GM23338 (cell line): ENCODE measurements around the gene AHNAK. TPM values are rescaled to one million over a fixed set of nuclear protein-coding genes. Genes with fewer than 3 reads are reported as not detected.
A peak's percentile ranks its signal among the peaks of the same experiment; 100 is the strongest.

Experiments used
- ATAC-seq: fragments of 200-7000 bp; cut with Tn5 transposase; 3 replicates; pipeline ENCODE4 v1.9.1; 2020
- DNase-seq: peaks from one replicate; pipeline ENCODE4 v3.0.0-alpha.2; 2015; ENCODE audit warnings: low spot score
- H2AFZ ChIP-seq: fragments of 200-600 bp; sonication (generic); 2 replicates; pipeline ENCODE4 v1.8.0; 2016; ENCODE audit warnings: antibody characterized with exemption, mild to moderate bottlenecking, moderate library complexity
- H3F3A ChIP-seq: fragments of 200-600 bp; sonication (generic); replicated peaks from 2 replicates; pipeline ENCODE4 v1.8.0; 2017; ENCODE audit warnings: antibody characterized with exemption, mixed run types, low read depth
- H3K27ac ChIP-seq: fragments of 200-600 bp; sonication (generic); 2 replicates; pipeline ENCODE4 v1.6.1; 2016; ENCODE audit warnings: low read depth
- H3K27me3 ChIP-seq: fragments of 200-600 bp; sonication (generic); 2 replicates; pipeline ENCODE4 v1.8.0; 2016; ENCODE audit warnings: mild to moderate bottlenecking, mixed run types, moderate library complexity; ENCODE audit not compliant: insufficient read depth
- H3K36me3 ChIP-seq: fragments of 200-600 bp; sonication (generic); 2 replicates; pipeline ENCODE4 v1.8.0; 2016; ENCODE audit warnings: mild to moderate bottlenecking; ENCODE audit not compliant: insufficient read depth
- H3K4me1 ChIP-seq: fragments of 200-600 bp; sonication (generic); 2 replicates; pipeline ENCODE4 v1.8.0; 2016; ENCODE audit warnings: mild to moderate bottlenecking, moderate library complexity; ENCODE audit not compliant: insufficient read depth
- H3K4me2 ChIP-seq: fragments of 200-600 bp; sonication (generic); 2 replicates; pipeline ENCODE4 v1.7.1; 2017; ENCODE audit warnings: mixed run types
- H3K4me3 ChIP-seq: fragments of 200-600 bp; sonication (generic); 2 replicates; pipeline ENCODE4 v1.6.1; 2016; ENCODE audit warnings: mixed run types
- H3K79me2 ChIP-seq: fragments of 200-600 bp; sonication (generic); replicated peaks from 2 replicates; pipeline ENCODE4 v1.8.0; 2017; ENCODE audit warnings: mild to moderate bottlenecking; ENCODE audit not compliant: insufficient read depth
- H3K9me2 ChIP-seq: fragments of 200-600 bp; sonication (generic); 2 replicates; pipeline ENCODE4 v1.8.0; 2017; ENCODE audit not compliant: insufficient read depth
- H4K20me1 ChIP-seq: fragments of 200-600 bp; sonication (generic); replicated peaks from 2 replicates; pipeline ENCODE4 v1.8.0; 2017; ENCODE audit warnings: mild to moderate bottlenecking; ENCODE audit not compliant: insufficient read depth
- H3K27ac Mint-ChIP-seq: 2 replicates; pipeline ENCODE4 v1.8.0; 2020; ENCODE audit warnings: inconsistent platforms, mild to moderate bottlenecking, moderate library complexity, mixed read lengths
- H3K27me3 Mint-ChIP-seq: 3 replicates; pipeline ENCODE4 v1.8.0; 2022; ENCODE audit warnings: low read depth, mild to moderate bottlenecking, moderate library complexity, mixed read lengths, inconsistent platforms; ENCODE audit not compliant: insufficient read depth, poor library complexity
- H3K36me3 Mint-ChIP-seq: 3 replicates; pipeline ENCODE4 v1.8.0; 2021; ENCODE audit warnings: low read depth, mild to moderate bottlenecking, inconsistent platforms, moderate library complexity, mixed read lengths
- H3K4me1 Mint-ChIP-seq: 3 replicates; pipeline ENCODE4 v1.8.0; 2020; ENCODE audit warnings: mild to moderate bottlenecking, inconsistent platforms, mixed read lengths
- H3K4me3 Mint-ChIP-seq: 3 replicates; pipeline ENCODE4 v1.8.0; 2021; ENCODE audit warnings: moderate library complexity, mild to moderate bottlenecking, inconsistent platforms, mixed read lengths
- H3K9me3 Mint-ChIP-seq: 3 replicates; pipeline ENCODE4 v1.8.0; 2020; ENCODE audit warnings: moderate library complexity, mild to moderate bottlenecking, inconsistent platforms, mixed read lengths
- CREB1 ChIP-seq: fragments of 250-450 bp; sonication (Bioruptor Pico); IDR thresholded peaks from 2 replicates; pipeline ENCODE4 v1.5.0; 2020; ENCODE audit warnings: low read depth, mild to moderate bottlenecking, moderate library complexity
- EZH2 ChIP-seq: fragments of 200-600 bp; sonication (generic); IDR thresholded peaks from one replicate; pipeline ENCODE4 v1.8.0; 2017; ENCODE audit warnings: antibody characterized with exemption, mild to moderate bottlenecking, low read depth; ENCODE audit not compliant: unreplicated experiment
- EZH2phosphoT487 ChIP-seq: fragments of 200-600 bp; sonication (generic); IDR thresholded peaks from one replicate; pipeline ENCODE4 v1.8.1; 2018; ENCODE audit warnings: antibody characterized with exemption; ENCODE audit not compliant: unreplicated experiment
- JUNB ChIP-seq: IDR thresholded peaks from one replicate; pipeline ENCODE4 v1.6.1; 2016; ENCODE audit warnings: antibody characterized with exemption; ENCODE audit not compliant: unreplicated experiment
- NANOG ChIP-seq: IDR thresholded peaks from 2 replicates; pipeline ENCODE4 v1.6.1; 2016; ENCODE audit warnings: antibody characterized with exemption, borderline replicate concordance
- POLR2AphosphoS5 ChIP-seq: IDR thresholded peaks from 2 replicates; pipeline ENCODE4 v1.6.1; 2016; ENCODE audit warnings: antibody characterized with exemption, low read depth
- STAT1 ChIP-seq: IDR thresholded peaks from one replicate; pipeline ENCODE4 v1.6.1; 2016; ENCODE audit warnings: antibody characterized with exemption; ENCODE audit not compliant: unreplicated experiment
- ZNF114 ChIP-seq: fragments of 250-450 bp; sonication (Bioruptor Pico); IDR thresholded peaks from 2 replicates; pipeline ENCODE4 v1.5.0; 2020; ENCODE audit warnings: mild to moderate bottlenecking, moderate library complexity
- ZNF331 ChIP-seq: fragments of 250-450 bp; sonication (Bioruptor Pico); IDR thresholded peaks from 2 replicates; pipeline ENCODE4 v1.5.0; 2020; ENCODE audit warnings: low read depth, mild to moderate bottlenecking, moderate library complexity
- polyA plus RNA-seq: library from polyadenylated mRNA; unstranded; fragments of >200 nt; fragmentation: Nextera tagmentation; extraction: Ambion mirVana; gene quantifications from 2 replicates; pipeline ENCODE4 v1.2.1, GENCODE V29; 2016
- total RNA-seq: library from RNA; depleted of rRNA; stranded (reverse); fragments of >200 nt; shearing (Covaris generic); gene quantifications from 2 replicates; pipeline ENCODE4 v1.2.3, GENCODE V29; 2014
- TF ChIP-seq, protein P1 (sequence below): IDR thresholded peaks from one replicate; pipeline ENCODE4 v1.6.1; 2018; ENCODE audit warnings: antibody characterized with exemption; ENCODE audit not compliant: unreplicated experiment
- TF ChIP-seq, protein P2 (sequence below), 2 experiments: fragments of 200-600 bp in 1 of 2; sonication (generic) in 1 of 2; conservative IDR thresholded peaks; 2 replicates each; pipeline versions ENCODE4 v1.5.1 to v1.6.1; 2016 to 2017; ENCODE audit warnings: antibody characterized with exemption in 2 of 2, low read depth in 2 of 2, mild to moderate bottlenecking in 2 of 2, moderate library complexity in 1 of 2
- TF ChIP-seq, protein P3 (sequence below): IDR thresholded peaks from 2 replicates; pipeline ENCODE4 v1.6.1; 2016; ENCODE audit warnings: antibody characterized with exemption
- TF ChIP-seq, protein P4 (sequence below): fragments of 250-450 bp; sonication (Bioruptor Pico); IDR thresholded peaks from 2 replicates; pipeline ENCODE4 v1.5.0; 2020; ENCODE audit warnings: mild to moderate bottlenecking, moderate library complexity

AHNAK gene
- total and polyA plus RNA-seq, 2 experiments from 2014 or later, result 0.91 to 2.1 TPM

DNA sequence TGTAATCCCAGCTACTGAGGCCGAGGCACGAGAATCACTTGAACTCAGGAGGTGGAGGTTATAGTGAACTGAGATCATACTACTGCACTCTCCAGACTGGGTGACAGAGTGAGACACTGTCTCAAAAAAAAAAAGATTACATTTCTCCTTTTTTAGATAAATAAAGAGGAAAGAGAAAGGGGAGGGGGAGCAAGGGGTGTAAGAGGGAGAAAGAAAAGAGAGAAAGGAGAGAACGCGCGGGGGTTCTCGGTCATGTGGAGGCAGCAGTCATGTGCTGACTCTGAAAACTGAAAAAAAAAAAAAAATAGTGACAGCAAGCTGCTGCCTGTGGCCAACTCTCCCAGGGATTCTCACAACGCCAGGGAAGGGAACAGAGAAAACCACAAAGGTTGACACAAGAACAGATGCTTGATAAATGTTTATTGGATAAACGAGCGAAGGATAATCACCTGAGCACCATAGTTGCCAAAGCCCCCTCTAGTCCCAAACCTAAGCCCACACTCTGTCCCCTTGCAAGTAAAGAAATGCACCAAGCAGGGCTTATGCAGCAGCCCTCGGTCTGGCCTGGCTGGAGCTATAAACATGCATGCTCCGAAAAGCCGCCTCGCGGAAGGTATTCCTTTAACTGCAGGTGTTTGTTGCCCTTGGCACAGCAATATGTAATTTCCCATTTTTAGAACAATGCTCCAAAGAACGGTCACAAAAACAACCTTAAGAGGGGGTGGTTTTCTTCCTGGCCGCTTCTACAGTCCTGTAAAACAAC lies 113.3 kb downstream of the AHNAK start:
- no peak for ATAC-seq
- Mint-ChIP-seq H3K27me3 (peaks cover 9% of the 10 kb centered on the region), H3K4me3 (no peak overlapping the region), H3K9me3 (peaks cover 3% of the 10 kb centered on the region; the same call in 1 of the 3 replicates), H3K36me3 (no peaks in the 10 kb centered on the region; the same call in 2 of the 3 replicates), H3K4me1 (peaks cover 7% of the 10 kb centered on the region; the same call in 1 of the 3 replicates), H3K27ac (no peak overlapping the region)
- H3K27me3 ChIP-seq, result no peaks in the 10 kb centered on the region
- no peak for DNase-seq
- H3K79me2 ChIP-seq, result no peaks in the 10 kb centered on the region
- no peaks in the 10 kb centered on the region for H3K9me2 ChIP-seq
- no peak overlapping the region for H3K27ac ChIP-seq
- no peaks in the 10 kb centered on the region for H3K36me3 ChIP-seq
- H2AFZ ChIP-seq, result 0 out of 2 replicates have a peak overlapping the region, but pooled peaks have one; percentile 32
- H3K4me1 ChIP-seq, result no peaks in the 10 kb centered on the region
- TF ChIP-seq, protein P1, sequence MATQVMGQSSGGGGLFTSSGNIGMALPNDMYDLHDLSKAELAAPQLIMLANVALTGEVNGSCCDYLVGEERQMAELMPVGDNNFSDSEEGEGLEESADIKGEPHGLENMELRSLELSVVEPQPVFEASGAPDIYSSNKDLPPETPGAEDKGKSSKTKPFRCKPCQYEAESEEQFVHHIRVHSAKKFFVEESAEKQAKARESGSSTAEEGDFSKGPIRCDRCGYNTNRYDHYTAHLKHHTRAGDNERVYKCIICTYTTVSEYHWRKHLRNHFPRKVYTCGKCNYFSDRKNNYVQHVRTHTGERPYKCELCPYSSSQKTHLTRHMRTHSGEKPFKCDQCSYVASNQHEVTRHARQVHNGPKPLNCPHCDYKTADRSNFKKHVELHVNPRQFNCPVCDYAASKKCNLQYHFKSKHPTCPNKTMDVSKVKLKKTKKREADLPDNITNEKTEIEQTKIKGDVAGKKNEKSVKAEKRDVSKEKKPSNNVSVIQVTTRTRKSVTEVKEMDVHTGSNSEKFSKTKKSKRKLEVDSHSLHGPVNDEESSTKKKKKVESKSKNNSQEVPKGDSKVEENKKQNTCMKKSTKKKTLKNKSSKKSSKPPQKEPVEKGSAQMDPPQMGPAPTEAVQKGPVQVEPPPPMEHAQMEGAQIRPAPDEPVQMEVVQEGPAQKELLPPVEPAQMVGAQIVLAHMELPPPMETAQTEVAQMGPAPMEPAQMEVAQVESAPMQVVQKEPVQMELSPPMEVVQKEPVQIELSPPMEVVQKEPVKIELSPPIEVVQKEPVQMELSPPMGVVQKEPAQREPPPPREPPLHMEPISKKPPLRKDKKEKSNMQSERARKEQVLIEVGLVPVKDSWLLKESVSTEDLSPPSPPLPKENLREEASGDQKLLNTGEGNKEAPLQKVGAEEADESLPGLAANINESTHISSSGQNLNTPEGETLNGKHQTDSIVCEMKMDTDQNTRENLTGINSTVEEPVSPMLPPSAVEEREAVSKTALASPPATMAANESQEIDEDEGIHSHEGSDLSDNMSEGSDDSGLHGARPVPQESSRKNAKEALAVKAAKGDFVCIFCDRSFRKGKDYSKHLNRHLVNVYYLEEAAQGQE, result no peak
- TF ChIP-seq ZNF114 (CRISPR knock-in tag), result no peak
- TF ChIP-seq ZNF331 (CRISPR knock-in tag), result no peak
- TF ChIP-seq, protein P2, sequence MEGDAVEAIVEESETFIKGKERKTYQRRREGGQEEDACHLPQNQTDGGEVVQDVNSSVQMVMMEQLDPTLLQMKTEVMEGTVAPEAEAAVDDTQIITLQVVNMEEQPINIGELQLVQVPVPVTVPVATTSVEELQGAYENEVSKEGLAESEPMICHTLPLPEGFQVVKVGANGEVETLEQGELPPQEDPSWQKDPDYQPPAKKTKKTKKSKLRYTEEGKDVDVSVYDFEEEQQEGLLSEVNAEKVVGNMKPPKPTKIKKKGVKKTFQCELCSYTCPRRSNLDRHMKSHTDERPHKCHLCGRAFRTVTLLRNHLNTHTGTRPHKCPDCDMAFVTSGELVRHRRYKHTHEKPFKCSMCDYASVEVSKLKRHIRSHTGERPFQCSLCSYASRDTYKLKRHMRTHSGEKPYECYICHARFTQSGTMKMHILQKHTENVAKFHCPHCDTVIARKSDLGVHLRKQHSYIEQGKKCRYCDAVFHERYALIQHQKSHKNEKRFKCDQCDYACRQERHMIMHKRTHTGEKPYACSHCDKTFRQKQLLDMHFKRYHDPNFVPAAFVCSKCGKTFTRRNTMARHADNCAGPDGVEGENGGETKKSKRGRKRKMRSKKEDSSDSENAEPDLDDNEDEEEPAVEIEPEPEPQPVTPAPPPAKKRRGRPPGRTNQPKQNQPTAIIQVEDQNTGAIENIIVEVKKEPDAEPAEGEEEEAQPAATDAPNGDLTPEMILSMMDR (conservative IDR thresholded peaks at IDR 0.05; ENCODE audit: low read depth in 2 of 2), result no peak
- TF ChIP-seq, protein P3, sequence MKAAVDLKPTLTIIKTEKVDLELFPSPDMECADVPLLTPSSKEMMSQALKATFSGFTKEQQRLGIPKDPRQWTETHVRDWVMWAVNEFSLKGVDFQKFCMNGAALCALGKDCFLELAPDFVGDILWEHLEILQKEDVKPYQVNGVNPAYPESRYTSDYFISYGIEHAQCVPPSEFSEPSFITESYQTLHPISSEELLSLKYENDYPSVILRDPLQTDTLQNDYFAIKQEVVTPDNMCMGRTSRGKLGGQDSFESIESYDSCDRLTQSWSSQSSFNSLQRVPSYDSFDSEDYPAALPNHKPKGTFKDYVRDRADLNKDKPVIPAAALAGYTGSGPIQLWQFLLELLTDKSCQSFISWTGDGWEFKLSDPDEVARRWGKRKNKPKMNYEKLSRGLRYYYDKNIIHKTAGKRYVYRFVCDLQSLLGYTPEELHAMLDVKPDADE, result no peak
- no peak for TF ChIP-seq EZH2
- TF ChIP-seq POLR2AphosphoS5, result no peak
- no peak for TF ChIP-seq NANOG
- TF ChIP-seq, protein P4, sequence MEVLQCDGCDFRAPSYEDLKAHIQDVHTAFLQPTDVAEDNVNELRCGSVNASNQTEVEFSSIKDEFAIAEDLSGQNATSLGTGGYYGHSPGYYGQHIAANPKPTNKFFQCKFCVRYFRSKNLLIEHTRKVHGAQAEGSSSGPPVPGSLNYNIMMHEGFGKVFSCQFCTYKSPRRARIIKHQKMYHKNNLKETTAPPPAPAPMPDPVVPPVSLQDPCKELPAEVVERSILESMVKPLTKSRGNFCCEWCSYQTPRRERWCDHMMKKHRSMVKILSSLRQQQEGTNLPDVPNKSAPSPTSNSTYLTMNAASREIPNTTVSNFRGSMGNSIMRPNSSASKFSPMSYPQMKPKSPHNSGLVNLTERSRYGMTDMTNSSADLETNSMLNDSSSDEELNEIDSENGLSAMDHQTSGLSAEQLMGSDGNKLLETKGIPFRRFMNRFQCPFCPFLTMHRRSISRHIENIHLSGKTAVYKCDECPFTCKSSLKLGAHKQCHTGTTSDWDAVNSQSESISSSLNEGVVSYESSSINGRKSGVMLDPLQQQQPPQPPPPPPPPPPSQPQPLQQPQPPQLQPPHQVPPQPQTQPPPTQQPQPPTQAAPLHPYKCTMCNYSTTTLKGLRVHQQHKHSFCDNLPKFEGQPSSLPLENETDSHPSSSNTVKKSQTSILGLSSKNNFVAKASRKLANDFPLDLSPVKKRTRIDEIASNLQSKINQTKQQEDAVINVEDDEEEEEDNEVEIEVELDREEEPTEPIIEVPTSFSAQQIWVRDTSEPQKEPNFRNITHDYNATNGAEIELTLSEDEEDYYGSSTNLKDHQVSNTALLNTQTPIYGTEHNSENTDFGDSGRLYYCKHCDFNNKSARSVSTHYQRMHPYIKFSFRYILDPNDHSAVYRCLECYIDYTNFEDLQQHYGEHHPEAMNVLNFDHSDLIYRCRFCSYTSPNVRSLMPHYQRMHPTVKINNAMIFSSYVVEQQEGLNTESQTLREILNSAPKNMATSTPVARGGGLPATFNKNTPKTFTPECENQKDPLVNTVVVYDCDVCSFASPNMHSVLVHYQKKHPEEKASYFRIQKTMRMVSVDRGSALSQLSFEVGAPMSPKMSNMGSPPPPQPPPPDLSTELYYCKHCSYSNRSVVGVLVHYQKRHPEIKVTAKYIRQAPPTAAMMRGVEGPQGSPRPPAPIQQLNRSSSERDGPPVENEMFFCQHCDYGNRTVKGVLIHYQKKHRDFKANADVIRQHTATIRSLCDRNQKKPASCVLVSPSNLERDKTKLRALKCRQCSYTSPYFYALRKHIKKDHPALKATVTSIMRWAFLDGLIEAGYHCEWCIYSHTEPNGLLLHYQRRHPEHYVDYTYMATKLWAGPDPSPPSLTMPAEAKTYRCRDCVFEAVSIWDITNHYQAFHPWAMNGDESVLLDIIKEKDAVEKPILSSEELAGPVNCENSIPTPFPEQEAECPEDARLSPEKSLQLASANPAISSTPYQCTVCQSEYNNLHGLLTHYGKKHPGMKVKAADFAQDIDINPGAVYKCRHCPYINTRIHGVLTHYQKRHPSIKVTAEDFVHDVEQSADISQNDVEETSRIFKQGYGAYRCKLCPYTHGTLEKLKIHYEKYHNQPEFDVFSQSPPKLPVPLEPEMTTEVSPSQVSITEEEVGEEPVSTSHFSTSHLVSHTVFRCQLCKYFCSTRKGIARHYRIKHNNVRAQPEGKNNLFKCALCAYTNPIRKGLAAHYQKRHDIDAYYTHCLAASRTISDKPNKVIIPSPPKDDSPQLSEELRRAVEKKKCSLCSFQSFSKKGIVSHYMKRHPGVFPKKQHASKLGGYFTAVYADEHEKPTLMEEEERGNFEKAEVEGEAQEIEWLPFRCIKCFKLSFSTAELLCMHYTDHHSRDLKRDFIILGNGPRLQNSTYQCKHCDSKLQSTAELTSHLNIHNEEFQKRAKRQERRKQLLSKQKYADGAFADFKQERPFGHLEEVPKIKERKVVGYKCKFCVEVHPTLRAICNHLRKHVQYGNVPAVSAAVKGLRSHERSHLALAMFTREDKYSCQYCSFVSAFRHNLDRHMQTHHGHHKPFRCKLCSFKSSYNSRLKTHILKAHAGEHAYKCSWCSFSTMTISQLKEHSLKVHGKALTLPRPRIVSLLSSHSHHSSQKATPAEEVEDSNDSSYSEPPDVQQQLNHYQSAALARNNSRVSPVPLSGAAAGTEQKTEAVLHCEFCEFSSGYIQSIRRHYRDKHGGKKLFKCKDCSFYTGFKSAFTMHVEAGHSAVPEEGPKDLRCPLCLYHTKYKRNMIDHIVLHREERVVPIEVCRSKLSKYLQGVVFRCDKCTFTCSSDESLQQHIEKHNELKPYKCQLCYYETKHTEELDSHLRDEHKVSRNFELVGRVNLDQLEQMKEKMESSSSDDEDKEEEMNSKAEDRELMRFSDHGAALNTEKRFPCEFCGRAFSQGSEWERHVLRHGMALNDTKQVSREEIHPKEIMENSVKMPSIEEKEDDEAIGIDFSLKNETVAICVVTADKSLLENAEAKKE (CRISPR knock-in tag), result no peak
- no peak for TF ChIP-seq CREB1 (CRISPR knock-in tag)
- no peak for TF ChIP-seq EZH2phosphoT487
- no peak for TF ChIP-seq JUNB
- TF ChIP-seq STAT1, result no peak
- H3K4me2 ChIP-seq, result no peak overlapping the region
- H3K4me3 ChIP-seq, result no peak overlapping the region
- H4K20me1 ChIP-seq, result no peaks in the 10 kb centered on the region
- H3F3A ChIP-seq, result 0 out of 2 replicates have a peak, but pooled peaks cover 4% of the 10 kb centered on the region
